ENCODE results near the gene SLC37A1. TPM values are rescaled to one million over a fixed set of nuclear protein-coding genes. Genes with fewer than 3 reads are reported as not detected.
"Not testable (repeated sequence)": the region's sequence is repeated elsewhere in the genome, so short reads cannot be mapped to it uniquely, and the experiment has no call there.

The SLC37A1 gene
- total RNA-seq, 4 donors from 2014 or later: 10.7 to 21.1 (median 14.0) TPM

- WGBS, 2 donors: 88 to 100% methylated on average over 2 to 7 of the region's 10 CpGs
- Histone ChIP-seq H3K4me3 (no peak overlapping the region), H3K4me1 (peaks cover 0 to 48% (median 14%) of the 10 kb centered on the region in 3 donors), H3K27ac (no peak overlapping the region), H3K27me3 (no peaks in the 10 kb centered on the region), H3K9me3 (no peaks in the 10 kb centered on the region), H3K36me3 (no peaks in the 10 kb centered on the region)
- TF ChIP-seq POLR2A (IDR thresholded peaks at IDR 0.05): no peak
- TF ChIP-seq, protein P1, sequence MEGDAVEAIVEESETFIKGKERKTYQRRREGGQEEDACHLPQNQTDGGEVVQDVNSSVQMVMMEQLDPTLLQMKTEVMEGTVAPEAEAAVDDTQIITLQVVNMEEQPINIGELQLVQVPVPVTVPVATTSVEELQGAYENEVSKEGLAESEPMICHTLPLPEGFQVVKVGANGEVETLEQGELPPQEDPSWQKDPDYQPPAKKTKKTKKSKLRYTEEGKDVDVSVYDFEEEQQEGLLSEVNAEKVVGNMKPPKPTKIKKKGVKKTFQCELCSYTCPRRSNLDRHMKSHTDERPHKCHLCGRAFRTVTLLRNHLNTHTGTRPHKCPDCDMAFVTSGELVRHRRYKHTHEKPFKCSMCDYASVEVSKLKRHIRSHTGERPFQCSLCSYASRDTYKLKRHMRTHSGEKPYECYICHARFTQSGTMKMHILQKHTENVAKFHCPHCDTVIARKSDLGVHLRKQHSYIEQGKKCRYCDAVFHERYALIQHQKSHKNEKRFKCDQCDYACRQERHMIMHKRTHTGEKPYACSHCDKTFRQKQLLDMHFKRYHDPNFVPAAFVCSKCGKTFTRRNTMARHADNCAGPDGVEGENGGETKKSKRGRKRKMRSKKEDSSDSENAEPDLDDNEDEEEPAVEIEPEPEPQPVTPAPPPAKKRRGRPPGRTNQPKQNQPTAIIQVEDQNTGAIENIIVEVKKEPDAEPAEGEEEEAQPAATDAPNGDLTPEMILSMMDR (IDR thresholded peaks at IDR 0.05): no peak
- DNase-seq: no peak
- intact Hi-C loops (cut with DNase I): no loop called here
Measured at GRCh38 chr21:42466700-42467099, 47.0 kb upstream of the SLC37A1 start.

DNA sequence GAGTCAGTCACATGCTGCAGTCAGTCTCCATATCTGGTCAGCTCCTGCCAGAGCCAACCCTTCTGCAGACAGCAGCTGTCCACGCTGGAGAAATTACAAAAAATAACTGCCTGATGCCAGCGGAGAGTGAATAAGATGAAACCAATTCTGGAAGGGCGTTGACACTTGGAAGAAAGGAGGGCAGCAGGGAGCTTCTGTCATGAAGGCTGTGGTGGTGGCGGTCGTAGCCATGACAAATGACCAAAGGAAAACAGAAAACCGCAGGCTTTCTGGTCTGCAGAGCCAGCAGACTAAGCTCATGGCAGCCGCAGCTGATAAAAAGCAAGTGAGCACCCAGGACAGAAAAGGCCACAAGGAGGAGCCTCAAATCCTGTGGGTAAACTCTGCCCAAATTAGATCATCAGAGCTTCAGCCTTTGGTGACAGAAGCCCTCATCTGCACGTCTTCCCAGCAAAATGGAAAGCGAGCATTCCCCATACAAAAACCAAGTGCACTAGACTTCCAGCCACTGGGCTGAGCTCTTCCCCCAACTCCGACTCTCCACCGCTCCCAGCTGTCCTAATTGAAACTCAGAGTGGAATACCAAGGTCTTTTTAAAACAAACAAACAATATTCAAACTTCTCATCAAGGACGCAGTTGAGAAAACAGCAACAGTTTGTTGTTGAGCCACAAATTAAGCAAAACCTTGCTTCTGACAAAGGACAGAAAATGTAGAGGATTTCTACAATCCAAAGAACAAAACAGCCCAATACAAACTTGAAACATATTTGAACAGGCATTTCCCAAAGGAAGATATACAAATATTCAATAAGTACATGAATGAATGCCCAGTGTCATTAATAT lies 46.3 kb upstream of the SLC37A1 start:
- TF ChIP-seq POLR2A (IDR thresholded peaks at IDR 0.05): no peak
- TF ChIP-seq, protein P1 (IDR thresholded peaks at IDR 0.05): peak in 4 of 6 experiments; percentile 14 to 33 (median 22)
- intact Hi-C loops (cut with DNase I): no loop called here
- Histone ChIP-seq H3K4me3 (no peak overlapping the region), H3K27me3 (no peaks in the 10 kb centered on the region), H3K9me3 (no peaks in the 10 kb centered on the region), H3K4me1 (peaks cover 0 to 41% (median 14%) of the 10 kb centered on the region in 3 donors), H3K27ac (no peak overlapping the region), H3K36me3 (no peaks in the 10 kb centered on the region)
- no peak for DNase-seq
- WGBS, 2 donors: 51 to 63% methylated on average over 12 of the region's 12 CpGs

DNA sequence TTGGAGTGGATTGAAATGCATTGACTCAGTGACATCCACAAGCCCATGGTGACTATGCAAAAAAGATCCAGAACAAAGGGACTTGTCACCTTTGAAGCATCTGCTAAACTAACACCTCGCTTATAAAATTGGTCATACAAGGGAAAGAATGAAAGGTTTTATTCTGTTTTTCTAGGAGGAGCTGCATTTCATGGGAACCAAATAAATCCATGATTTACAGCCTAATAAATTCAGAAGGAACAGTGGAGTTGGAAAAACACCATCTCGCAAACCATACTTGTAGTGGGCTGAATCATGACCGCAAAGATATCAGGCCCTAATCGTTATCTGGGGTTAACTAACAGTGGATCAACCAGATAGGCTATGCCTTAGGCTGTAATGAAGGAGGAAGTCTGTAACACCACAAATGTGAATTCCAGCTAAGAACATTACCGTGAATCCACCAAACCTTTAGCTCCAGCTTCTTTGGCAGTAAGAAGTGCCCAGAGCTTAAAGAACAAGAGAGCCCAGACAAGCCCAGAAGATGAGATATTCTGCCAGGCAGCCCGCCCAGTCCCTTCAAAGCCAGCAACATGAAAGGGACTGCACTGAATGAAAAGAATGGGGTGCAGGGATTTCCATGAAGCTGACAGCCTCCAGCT lies 45.0 kb upstream of the SLC37A1 start:
- Histone ChIP-seq H3K36me3 (no peaks in the 10 kb centered on the region), H3K27ac (no peak overlapping the region), H3K27me3 (no peaks in the 10 kb centered on the region), H3K9me3 (no peaks in the 10 kb centered on the region), H3K4me1 (peaks cover 0 to 39% (median 15%) of the 10 kb centered on the region in 3 donors), H3K4me3 (no peak overlapping the region)
- TF ChIP-seq, protein P1 (IDR thresholded peaks at IDR 0.05): no peak
- no peak for TF ChIP-seq POLR2A (IDR thresholded peaks at IDR 0.05)
- DNase-seq: no peak
- intact Hi-C loops (cut with DNase I): no loop called here
- WGBS, 2 donors: 32 to 60% methylated on average over 5 to 6 of the region's 6 CpGs

- intact Hi-C loops (cut with DNase I): no loop called here
- H3K9me3 ChIP-seq: no peaks in the 10 kb centered on the region
- no peaks in the 10 kb centered on the region for H3K27me3 ChIP-seq
- no peak overlapping the region for H3K4me3 ChIP-seq
- no peaks in the 10 kb centered on the region for H3K36me3 ChIP-seq
- no peak overlapping the region for H3K27ac ChIP-seq
- WGBS, 2 donors: 31 to 54% methylated on average over 2 of the region's 2 CpGs
- TF ChIP-seq, protein P1 (IDR thresholded peaks at IDR 0.05): no peak
- TF ChIP-seq POLR2A (IDR thresholded peaks at IDR 0.05): no peak
- peaks cover 5 to 45% (median 20%) of the 10 kb centered on the region in 3 donors for H3K4me1 ChIP-seq
- DNase-seq: no peak
Measured at GRCh38 chr21:42469272-42469671, 44.4 kb upstream of the SLC37A1 start.

- 95% methylated on average over 4 of the region's 4 CpGs for WGBS, 2 donors
- intact Hi-C loops (cut with DNase I); H3K9me3 ChIP-seq; H3K36me3 ChIP-seq; H3K27ac ChIP-seq; H3K4me3 ChIP-seq; DNase-seq; H3K27me3 ChIP-seq: not testable (repeated sequence)
- H3K4me1 ChIP-seq: peaks cover 8 to 49% (median 20%) of the 10 kb centered on the region in 3 donors
Measured at GRCh38 chr21:42469726-42470125, 43.9 kb upstream of the SLC37A1 start.
